NT2/D1 (cell line): ENCODE measurements around the gene XDH.

Experiments
- YY1 ChIP-seq: IDR thresholded peaks from 2 replicates; pipeline ENCODE4 v1.6.1; 2011; ENCODE audit not compliant: insufficient read length, insufficient read depth
- ZNF274 ChIP-seq: IDR thresholded peaks from 2 replicates; pipeline ENCODE4 v1.6.1; 2011; ENCODE audit warnings: mild to moderate bottlenecking, low read depth, low read length

GRCh38 chr2:31378389-31378788, 36.2 kb downstream of the XDH start:
- no peak for TF ChIP-seq YY1
- TF ChIP-seq ZNF274 = no peak
